ENCODE data around the gene FSTL4. TPM values are rescaled to one million over a fixed set of nuclear protein-coding genes. Genes with fewer than 3 reads are reported as not detected.

The FSTL4 gene
- total and polyA plus RNA-seq, 8 donors: 0.11 to 2.9 (median 0.22) TPM

DNA sequence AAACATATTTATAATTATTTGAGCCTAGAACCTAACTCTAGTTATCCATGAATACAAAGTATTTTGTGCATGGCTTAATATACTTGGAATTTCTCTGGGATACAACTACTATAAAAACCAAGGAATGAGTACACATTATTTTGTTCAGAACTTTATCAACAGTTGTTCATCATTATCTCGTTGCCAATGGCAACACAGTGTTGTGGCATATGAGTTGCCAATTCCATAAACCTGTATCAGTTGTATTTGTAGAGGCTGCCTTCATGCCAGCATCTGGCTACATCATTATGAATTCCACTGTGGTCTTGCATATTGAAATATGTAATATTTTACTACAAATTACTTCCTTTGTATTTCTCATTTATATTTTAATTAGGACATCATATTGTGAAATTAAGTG is 250.4 kb downstream of the FSTL4 start:
- Histone ChIP-seq H3K4me3 (no peak overlapping the region), H3K27me3 (peaks cover 0 to 17% of the 10 kb centered on the region in 2 donors), H3K4me1 (no peaks in the 10 kb centered on the region), H3K36me3 (no peaks in the 10 kb centered on the region), H3K27ac (no peak overlapping the region), H3K9me3 (no peaks in the 10 kb centered on the region)
- DNase-seq (no peak), ATAC-seq (no peak)
- TF ChIP-seq, protein P1, sequence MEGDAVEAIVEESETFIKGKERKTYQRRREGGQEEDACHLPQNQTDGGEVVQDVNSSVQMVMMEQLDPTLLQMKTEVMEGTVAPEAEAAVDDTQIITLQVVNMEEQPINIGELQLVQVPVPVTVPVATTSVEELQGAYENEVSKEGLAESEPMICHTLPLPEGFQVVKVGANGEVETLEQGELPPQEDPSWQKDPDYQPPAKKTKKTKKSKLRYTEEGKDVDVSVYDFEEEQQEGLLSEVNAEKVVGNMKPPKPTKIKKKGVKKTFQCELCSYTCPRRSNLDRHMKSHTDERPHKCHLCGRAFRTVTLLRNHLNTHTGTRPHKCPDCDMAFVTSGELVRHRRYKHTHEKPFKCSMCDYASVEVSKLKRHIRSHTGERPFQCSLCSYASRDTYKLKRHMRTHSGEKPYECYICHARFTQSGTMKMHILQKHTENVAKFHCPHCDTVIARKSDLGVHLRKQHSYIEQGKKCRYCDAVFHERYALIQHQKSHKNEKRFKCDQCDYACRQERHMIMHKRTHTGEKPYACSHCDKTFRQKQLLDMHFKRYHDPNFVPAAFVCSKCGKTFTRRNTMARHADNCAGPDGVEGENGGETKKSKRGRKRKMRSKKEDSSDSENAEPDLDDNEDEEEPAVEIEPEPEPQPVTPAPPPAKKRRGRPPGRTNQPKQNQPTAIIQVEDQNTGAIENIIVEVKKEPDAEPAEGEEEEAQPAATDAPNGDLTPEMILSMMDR (IDR thresholded peaks at IDR 0.05): no peak
- intact Hi-C loops (cut with DNase I): no loop called here

DNA sequence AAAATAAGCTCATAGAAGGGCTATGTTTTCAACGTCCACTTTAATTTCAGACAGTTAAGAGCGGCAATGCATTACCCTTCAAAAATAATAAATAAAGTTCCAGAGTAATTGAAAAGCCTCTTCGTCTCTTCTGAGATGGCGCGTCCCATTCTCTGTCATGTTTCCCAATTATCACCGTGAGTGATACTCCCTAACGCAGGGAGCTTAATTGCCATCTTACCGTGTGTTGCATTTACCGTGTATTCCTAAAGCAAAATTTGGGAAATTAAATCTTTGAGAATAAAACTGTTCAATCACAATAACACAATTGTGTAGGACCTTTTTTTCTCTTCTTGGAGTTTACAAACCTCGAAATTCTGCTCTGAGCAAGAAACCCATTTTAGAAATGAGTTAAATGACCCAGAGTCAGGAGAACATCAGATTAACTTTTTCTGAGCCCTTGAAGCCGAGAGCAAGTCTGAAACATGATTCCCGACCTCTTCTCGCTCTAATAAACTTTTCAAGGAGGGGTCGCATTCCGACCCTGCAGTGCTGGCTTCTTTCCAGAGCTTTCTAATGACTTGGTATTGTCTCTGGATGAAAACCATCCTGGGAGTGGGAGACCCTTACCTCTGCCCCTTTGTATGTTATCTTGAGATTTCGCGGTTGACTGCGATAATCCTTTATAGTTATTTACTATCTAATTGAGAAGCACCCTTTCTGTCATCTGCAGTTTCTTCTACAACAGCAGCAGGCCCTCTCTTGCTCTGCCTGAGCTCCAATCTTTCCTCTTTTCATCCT is 251.5 kb downstream of the FSTL4 start:
- ATAC-seq (no peak), DNase-seq (no peak)
- H3K9me3 ChIP-seq: no peaks in the 10 kb centered on the region
- H3K36me3 ChIP-seq: no peaks in the 10 kb centered on the region
- intact Hi-C loops (cut with DNase I): no loop called here
- H3K27ac ChIP-seq: no peak overlapping the region
- peaks cover 0 to 17% of the 10 kb centered on the region in 2 donors for H3K27me3 ChIP-seq
- TF ChIP-seq, protein P1 (IDR thresholded peaks at IDR 0.05): no peak
- no peaks in the 10 kb centered on the region for H3K4me1 ChIP-seq
- no peak overlapping the region for H3K4me3 ChIP-seq

DNA sequence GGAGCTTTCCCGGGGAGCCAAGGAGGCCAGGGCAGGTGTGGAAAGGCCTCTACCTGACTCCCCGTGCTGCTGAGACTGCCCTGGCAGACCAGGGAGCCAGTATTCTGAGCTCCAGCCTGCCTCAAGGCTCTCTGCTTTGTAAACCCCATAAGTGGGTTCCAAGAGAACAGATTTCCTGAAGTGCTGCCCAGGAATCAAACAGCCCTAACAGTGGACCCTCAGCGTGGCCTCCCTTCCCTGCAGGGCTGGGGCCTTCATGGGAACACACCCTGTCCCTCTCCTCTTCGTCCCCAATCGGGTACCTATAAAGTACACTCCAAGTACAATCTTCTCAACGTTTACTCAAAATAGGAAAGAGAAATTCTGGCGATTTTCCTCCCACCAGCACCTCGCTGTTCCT is 252.5 kb downstream of the FSTL4 start:
- Histone ChIP-seq H3K9me3 (no peaks in the 10 kb centered on the region), H3K4me3 (no peak overlapping the region), H3K4me1 (no peaks in the 10 kb centered on the region), H3K27me3 (peaks cover 0 to 17% of the 10 kb centered on the region in 2 donors), H3K36me3 (no peaks in the 10 kb centered on the region), H3K27ac (no peak overlapping the region)
- TF ChIP-seq, protein P1 (IDR thresholded peaks at IDR 0.05): no peak
- no peak for ATAC-seq
- DNase-seq: no peak
- intact Hi-C loops (cut with DNase I): no loop called here

DNA sequence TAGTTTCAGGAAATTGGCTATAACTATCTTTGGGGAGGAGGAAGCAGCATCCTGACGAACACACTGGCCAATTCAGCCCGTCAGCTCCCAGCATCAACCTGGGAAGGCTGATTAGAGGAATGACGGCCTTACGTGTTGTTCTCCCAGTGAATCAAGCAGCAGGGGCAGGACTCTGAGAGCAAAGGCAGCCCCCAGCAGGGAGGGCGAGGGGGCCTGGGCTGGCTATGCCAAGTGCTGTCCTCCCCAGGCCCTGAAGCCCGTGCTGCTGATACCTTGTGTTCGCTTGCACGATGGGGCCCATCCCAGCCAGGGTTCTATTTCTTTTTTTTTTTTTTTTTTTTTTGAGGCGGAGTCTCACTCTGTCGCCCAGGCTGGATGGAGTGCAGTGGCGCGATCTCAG is 254.1 kb downstream of the FSTL4 start:
- H3K27me3 ChIP-seq: peaks cover 0 to 17% of the 10 kb centered on the region in 2 donors
- intact Hi-C loops (cut with DNase I): no loop called here
- TF ChIP-seq, protein P1 (IDR thresholded peaks at IDR 0.05): no peak
- H3K27ac ChIP-seq: no peak overlapping the region
- DNase-seq (no peak), ATAC-seq (no peak)
- no peaks in the 10 kb centered on the region for H3K36me3 ChIP-seq
- H3K4me3 ChIP-seq: no peak overlapping the region
- no peaks in the 10 kb centered on the region for H3K4me1 ChIP-seq
- H3K9me3 ChIP-seq: no peaks in the 10 kb centered on the region

DNA sequence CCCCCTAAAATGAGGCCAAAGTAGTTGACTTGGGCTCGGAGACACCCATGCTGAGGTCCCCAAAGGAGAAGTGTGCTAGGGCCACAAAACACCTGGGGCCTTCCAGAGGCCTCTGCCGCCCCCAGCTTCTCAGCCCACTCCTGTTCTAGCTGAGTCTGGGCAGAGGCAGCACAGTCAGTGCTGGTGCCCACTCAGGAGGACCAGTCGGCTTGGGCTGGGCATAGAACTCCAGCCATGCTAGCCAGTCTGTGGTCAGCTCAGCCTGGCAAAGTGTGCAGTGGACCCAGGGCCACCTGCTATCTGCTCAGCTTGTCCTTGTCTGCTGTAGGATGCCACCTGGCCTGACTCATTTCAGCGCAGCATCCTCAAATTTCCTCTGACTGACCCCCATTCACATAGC is 254.6 kb downstream of the FSTL4 start:
- peaks cover 0 to 17% of the 10 kb centered on the region in 2 donors for H3K27me3 ChIP-seq
- TF ChIP-seq, protein P1 (IDR thresholded peaks at IDR 0.05): no peak
- no peak for DNase-seq
- no peaks in the 10 kb centered on the region for H3K4me1 ChIP-seq
- no peaks in the 10 kb centered on the region for H3K36me3 ChIP-seq
- no peak for ATAC-seq
- no peak overlapping the region for H3K4me3 ChIP-seq
- no peak overlapping the region for H3K27ac ChIP-seq
- intact Hi-C loops (cut with DNase I): no loop called here
- H3K9me3 ChIP-seq: no peaks in the 10 kb centered on the region
